CD14-positive monocyte (primary cell): Measurements from ENCODE around the gene FAM110A. TPM values are rescaled to one million over a fixed set of nuclear protein-coding genes. Genes with fewer than 3 reads are reported as not detected.

Experiments
- DNase-seq, 3 donors: peaks; one replicate each; pipeline ENCODE4 v3.0.0-alpha.2; 2011 to 2022
- H2AFZ ChIP-seq: 2 replicates; pipeline ENCODE4 v1.6.0; 2012; ENCODE audit warnings: mild to moderate bottlenecking, low read depth, low read length, inconsistent platforms; ENCODE audit not compliant: insufficient read depth, poor library complexity, severe bottlenecking
- H3K27ac ChIP-seq, 2 donors: 1 replicate in 1 of 2; 2 replicates in 1 of 2; pipeline ENCODE4 v1.5.1; 2012 to 2013; ENCODE audit warnings: low read length in 2 of 2, control low read depth in 1 of 2, inconsistent platforms in 1 of 2, low read depth in 1 of 2, mild to moderate bottlenecking in 1 of 2
- H3K27me3 ChIP-seq, 2 donors: one replicate each; pipeline versions ENCODE4 v1.6.0 to v1.6.1; 2011 to 2013; ENCODE audit warnings: low read length in 2 of 2; ENCODE audit not compliant: control insufficient read depth in 2 of 2, insufficient read depth in 2 of 2
- H3K36me3 ChIP-seq, 2 donors: replicated peaks in 1 of 2; 1 replicate in 1 of 2; 2 replicates in 1 of 2; pipeline versions ENCODE4 v1.5.1 to v1.6.1; 2012 to 2013; ENCODE audit warnings: low read length in 2 of 2, control low read depth in 1 of 2, inconsistent platforms in 1 of 2, mild to moderate bottlenecking in 1 of 2; ENCODE audit not compliant: insufficient read depth in 2 of 2, control insufficient read depth in 1 of 2
- H3K4me1 ChIP-seq, 2 donors: 1 replicate in 1 of 2; 2 replicates in 1 of 2; pipeline versions ENCODE4 v1.5.1 to v1.6.1; 2012 to 2013; ENCODE audit warnings: low read length in 2 of 2, control low read depth in 1 of 2, inconsistent platforms in 1 of 2, mild to moderate bottlenecking in 1 of 2, moderate library complexity in 1 of 2; ENCODE audit not compliant: insufficient read depth in 2 of 2, control insufficient read depth in 1 of 2
- H3K4me2 ChIP-seq: replicated peaks from 2 replicates; pipeline ENCODE3; 2012; ENCODE audit warnings: low read length, moderate library complexity, mild to moderate bottlenecking; ENCODE audit not compliant: poor library complexity, severe bottlenecking; ENCODE audit errors: extremely low read depth
- H3K4me3 ChIP-seq, 3 experiments: fragments of 200-600 bp in 1 of 3; sonication (generic) in 1 of 3; replicated peaks in 1 of 3; 1 replicate in 2 of 3; 2 replicates in 1 of 3; pipeline ENCODE4 v1.5.1; 2011 to 2013; ENCODE audit warnings: low read length in 3 of 3, mild to moderate bottlenecking in 3 of 3, control low read depth in 2 of 3, low read depth in 2 of 3, inconsistent platforms in 1 of 3, moderate library complexity in 1 of 3
- H3K79me2 ChIP-seq: 2 replicates; pipeline ENCODE4 v1.6.0; 2012; ENCODE audit warnings: mild to moderate bottlenecking, control low read depth, inconsistent platforms, low read length, moderate library complexity; ENCODE audit not compliant: insufficient read depth
- H3K9ac ChIP-seq: 2 replicates; pipeline ENCODE4 v1.6.0; 2017; ENCODE audit warnings: low read length, mild to moderate bottlenecking; ENCODE audit not compliant: insufficient read depth, poor library complexity, severe bottlenecking
- H3K9me3 ChIP-seq, 2 donors: replicated peaks in 1 of 2; 1 replicate in 1 of 2; 2 replicates in 1 of 2; pipeline versions ENCODE4 v1.5.1 to v1.6.1; 2012 to 2013; ENCODE audit warnings: low read length in 2 of 2, control low read depth in 1 of 2; ENCODE audit not compliant: control insufficient read depth in 1 of 2, insufficient read depth in 1 of 2
- H4K20me1 ChIP-seq: 2 replicates; pipeline ENCODE4 v1.6.0; 2012; ENCODE audit warnings: mild to moderate bottlenecking, low read length, control low read depth, moderate library complexity; ENCODE audit not compliant: insufficient read depth
- H3K27ac Mint-ChIP-seq, 7 donors: one replicate each; pipeline ENCODE4 v1.8.0; 2020; ENCODE audit warnings: mild to moderate bottlenecking in 7 of 7, mixed read lengths in 7 of 7, moderate library complexity in 6 of 7, inconsistent platforms in 2 of 7
- H3K27me3 Mint-ChIP-seq, 3 donors: one replicate each; pipeline ENCODE4 v1.8.0; 2021 to 2022; ENCODE audit warnings: low read depth in 3 of 3, mild to moderate bottlenecking in 3 of 3, mixed read lengths in 3 of 3, moderate library complexity in 3 of 3, inconsistent platforms in 1 of 3
- H3K36me3 Mint-ChIP-seq, 2 donors: one replicate each; pipeline ENCODE4 v1.8.0; 2020; ENCODE audit warnings: mixed read lengths in 2 of 2, inconsistent platforms in 1 of 2, mild to moderate bottlenecking in 1 of 2
- H3K4me1 Mint-ChIP-seq: one replicate; pipeline ENCODE4 v1.8.0; 2020; ENCODE audit warnings: mild to moderate bottlenecking, mixed read lengths
- H3K4me3 Mint-ChIP-seq, 2 donors: one replicate each; pipeline ENCODE4 v1.8.0; 2020; ENCODE audit warnings: mild to moderate bottlenecking in 2 of 2, mixed read lengths in 2 of 2, moderate library complexity in 1 of 2
- H3K9me3 Mint-ChIP-seq, 7 donors: one replicate each; pipeline ENCODE4 v1.8.0; 2020 to 2022; ENCODE audit warnings: mixed read lengths in 7 of 7, mild to moderate bottlenecking in 6 of 7, moderate library complexity in 6 of 7, inconsistent platforms in 2 of 7
- CTCF ChIP-seq: fragments of 200-600 bp; IDR thresholded peaks from one replicate; pipeline ENCODE4 v1.8.0; 2022; ENCODE audit warnings: antibody characterized with exemption, mild to moderate bottlenecking
- WGBS: methylation state at CpG from one replicate; pipeline ENCODE4 v1.1.5; 2013; ENCODE audit warnings: missing lambda C conversion rate; ENCODE audit not compliant: insufficient coverage; 5-methylcytosine and 5-hydroxymethylcytosine counted together
- intact Hi-C, 2 donors: fragments of 100-400 bp; cut with micrococcal nuclease; formaldehyde crosslinking; loops; one replicate each; pipeline versions ENCODE4 v1.15.0 to v1.15.1; 2023
- polyA plus RNA-seq, 3 donors: library from polyadenylated mRNA; depleted of rRNA in 1 of 3; unstranded in 2 of 3; stranded (reverse) in 1 of 3; fragments of 300-500 nt in 2 of 3; fragments of >200 nt in 1 of 3; fragmentation: Illumina TruSeq in 2 of 3; gene quantifications; 1 replicate in 2 of 3; 2 replicates in 1 of 3; pipeline ENCODE4 v1.2.3, GENCODE V29; 2012 to 2021

FAM110A gene
- polyA plus RNA-seq, 3 donors = 13.8 to 43.2 (median 27.8) TPM

- H3K4me1 Mint-ChIP-seq = peaks cover 47% of the 10 kb centered on the region
- intact Hi-C loops = no loop called here
- Histone ChIP-seq H3K9ac (no peak overlapping the region), H3K4me2 (peak overlapping the region; percentile 0), H3K4me3 (no peak overlapping the region), H3K36me3 (no peaks in the 10 kb centered on the region), H2AFZ (no peak overlapping the region), H3K27ac (peak overlapping the region; percentile 66 to 88), H3K27me3 (no peaks in the 10 kb centered on the region), H4K20me1 (no peaks in the 10 kb centered on the region), H3K9me3 (no peaks in the 10 kb centered on the region), H3K4me1 (peaks cover 47 to 48% of the 10 kb centered on the region in 2 donors), H3K79me2 (peaks cover 4% of the 10 kb centered on the region)
- no peak for DNase-seq
- H3K4me3 Mint-ChIP-seq = peak overlapping the region in 1 of 2 donors; percentile 26
- TF ChIP-seq CTCF = no peak
- H3K36me3 Mint-ChIP-seq = no peaks in the 10 kb centered on the region
- H3K27ac Mint-ChIP-seq = peak overlapping the region; percentile 74 to 95 (median 88)
- WGBS = 65% methylated on average over 3 of the region's 6 CpGs
- peaks cover 0 to 3% (median 0%) of the 10 kb centered on the region in 7 donors for H3K9me3 Mint-ChIP-seq
- peaks cover 0 to 3% (median 0%) of the 10 kb centered on the region in 3 donors for H3K27me3 Mint-ChIP-seq
Measured at GRCh38 chr20:828987-829386, 4.5 kb upstream of the FAM110A start.

GRCh38 chr20:829551-829950 is 4.0 kb upstream of the FAM110A start:
- peak overlapping the region in 1 of 2 donors; percentile 51 for H3K4me3 Mint-ChIP-seq
- no peaks in the 10 kb centered on the region for H4K20me1 ChIP-seq
- H3K79me2 ChIP-seq = peaks cover 10% of the 10 kb centered on the region
- H3K4me1 ChIP-seq = peaks cover 51% of the 10 kb centered on the region in 2 donors
- peaks cover 52% of the 10 kb centered on the region for H3K4me1 Mint-ChIP-seq
- no peak for TF ChIP-seq CTCF
- 100% methylated on average over 1 of the region's 2 CpGs for WGBS
- H3K27ac ChIP-seq = peak overlapping the region; percentile 66 to 88
- H3K4me2 ChIP-seq = peak overlapping the region; percentile 0
- H3K9ac ChIP-seq = no peak overlapping the region
- intact Hi-C loops = no loop called here
- H3K36me3 ChIP-seq = no peaks in the 10 kb centered on the region
- no peak overlapping the region for H2AFZ ChIP-seq
- peak; percentile 43 to 85 (median 69) for DNase-seq
- H3K9me3 ChIP-seq = no peaks in the 10 kb centered on the region
- peak overlapping the region; percentile 74 to 95 (median 88) for H3K27ac Mint-ChIP-seq
- H3K4me3 ChIP-seq = no peak overlapping the region
- H3K9me3 Mint-ChIP-seq = peaks cover 0 to 7% (median 0%) of the 10 kb centered on the region in 7 donors
- no peaks in the 10 kb centered on the region for H3K36me3 Mint-ChIP-seq
- H3K27me3 ChIP-seq = no peaks in the 10 kb centered on the region
- peaks cover 0 to 3% (median 0%) of the 10 kb centered on the region in 3 donors for H3K27me3 Mint-ChIP-seq
